ENCODE data around the gene SELENOP. TPM values are rescaled to one million over a fixed set of nuclear protein-coding genes. Genes with fewer than 3 reads are reported as not detected.

Gene SELENOP, protein sequence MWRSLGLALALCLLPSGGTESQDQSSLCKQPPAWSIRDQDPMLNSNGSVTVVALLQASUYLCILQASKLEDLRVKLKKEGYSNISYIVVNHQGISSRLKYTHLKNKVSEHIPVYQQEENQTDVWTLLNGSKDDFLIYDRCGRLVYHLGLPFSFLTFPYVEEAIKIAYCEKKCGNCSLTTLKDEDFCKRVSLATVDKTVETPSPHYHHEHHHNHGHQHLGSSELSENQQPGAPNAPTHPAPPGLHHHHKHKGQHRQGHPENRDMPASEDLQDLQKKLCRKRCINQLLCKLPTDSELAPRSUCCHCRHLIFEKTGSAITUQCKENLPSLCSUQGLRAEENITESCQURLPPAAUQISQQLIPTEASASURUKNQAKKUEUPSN
- 100 to 1,000 TPM; 206 to 286 (median 238) TPM for total RNA-seq

DNA sequence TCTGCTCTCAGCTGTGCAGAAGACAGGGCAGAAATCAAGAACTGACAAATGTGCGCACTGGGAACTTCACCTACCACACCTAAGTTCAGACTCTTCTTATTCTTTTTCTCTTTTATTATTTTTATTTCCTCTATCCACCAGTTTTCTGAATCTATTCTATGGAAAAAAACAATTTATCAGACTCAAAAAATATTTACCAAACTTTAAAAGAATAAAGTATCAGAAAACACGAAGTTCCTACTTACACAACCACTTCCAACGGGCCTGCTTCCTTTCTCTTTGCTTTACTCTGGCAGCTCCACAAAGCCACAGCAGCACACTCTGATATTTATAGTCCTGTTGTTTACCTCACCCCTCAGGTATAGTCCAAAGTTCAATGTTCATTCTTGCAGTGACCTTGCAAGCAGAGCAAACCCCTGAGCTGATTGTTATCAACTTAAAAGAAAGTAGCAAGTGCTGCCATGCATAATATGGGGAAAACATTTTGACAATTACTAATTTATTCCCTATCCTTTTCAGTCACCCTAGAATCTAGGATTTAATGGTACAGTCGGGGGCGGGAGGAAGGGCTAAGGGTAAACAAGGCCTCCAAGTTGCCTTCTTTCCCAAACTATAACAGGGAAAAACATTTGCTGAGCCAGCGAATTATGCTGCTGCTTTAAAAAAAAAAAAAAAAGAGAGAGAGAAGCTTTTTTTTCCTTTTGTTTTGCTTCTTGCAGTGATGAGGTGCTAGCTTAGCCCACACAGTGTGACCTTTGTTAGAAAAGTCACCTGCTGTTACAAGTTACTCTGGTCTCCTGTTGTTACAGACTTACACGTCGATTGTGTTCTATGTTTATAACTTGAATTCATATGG lies at the start of gene SELENOP:
TSS of gene SELENOP (minus strand) at position 302 of the 856 bp plus-strand sequence. CDS start 3,539 bp downstream, outside the sequence.
- Histone ChIP-seq H3K36me3 (peaks cover 4% of the 10 kb centered on the region), H3K27me3 (no peaks in the 10 kb centered on the region), H3K9me3 (no peaks in the 10 kb centered on the region), H3K4me1 (peaks cover 36% of the 10 kb centered on the region), H3K27ac (peak within 1 kb of the TSS; percentile 82), H3K4me3 (peak within 1 kb of the TSS; percentile 53)
- DNase-seq (ENCODE audit: low spot score in 2 of 2), result no peak
- TF ChIP-seq POLR2AphosphoS5 (IDR thresholded peaks at IDR 0.05) (peak in 2 of 3 donors; percentile 70 to 80), EP300 (IDR thresholded peaks at IDR 0.05) (no peak), POLR2A (IDR thresholded peaks at IDR 0.05) (peak in 1 of 2 donors; percentile 88)
- TF ChIP-seq, protein P1, sequence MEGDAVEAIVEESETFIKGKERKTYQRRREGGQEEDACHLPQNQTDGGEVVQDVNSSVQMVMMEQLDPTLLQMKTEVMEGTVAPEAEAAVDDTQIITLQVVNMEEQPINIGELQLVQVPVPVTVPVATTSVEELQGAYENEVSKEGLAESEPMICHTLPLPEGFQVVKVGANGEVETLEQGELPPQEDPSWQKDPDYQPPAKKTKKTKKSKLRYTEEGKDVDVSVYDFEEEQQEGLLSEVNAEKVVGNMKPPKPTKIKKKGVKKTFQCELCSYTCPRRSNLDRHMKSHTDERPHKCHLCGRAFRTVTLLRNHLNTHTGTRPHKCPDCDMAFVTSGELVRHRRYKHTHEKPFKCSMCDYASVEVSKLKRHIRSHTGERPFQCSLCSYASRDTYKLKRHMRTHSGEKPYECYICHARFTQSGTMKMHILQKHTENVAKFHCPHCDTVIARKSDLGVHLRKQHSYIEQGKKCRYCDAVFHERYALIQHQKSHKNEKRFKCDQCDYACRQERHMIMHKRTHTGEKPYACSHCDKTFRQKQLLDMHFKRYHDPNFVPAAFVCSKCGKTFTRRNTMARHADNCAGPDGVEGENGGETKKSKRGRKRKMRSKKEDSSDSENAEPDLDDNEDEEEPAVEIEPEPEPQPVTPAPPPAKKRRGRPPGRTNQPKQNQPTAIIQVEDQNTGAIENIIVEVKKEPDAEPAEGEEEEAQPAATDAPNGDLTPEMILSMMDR (IDR thresholded peaks at IDR 0.05), result no peak
- 6% methylated on average over 8 of the region's 8 CpGs for WGBS

DNA sequence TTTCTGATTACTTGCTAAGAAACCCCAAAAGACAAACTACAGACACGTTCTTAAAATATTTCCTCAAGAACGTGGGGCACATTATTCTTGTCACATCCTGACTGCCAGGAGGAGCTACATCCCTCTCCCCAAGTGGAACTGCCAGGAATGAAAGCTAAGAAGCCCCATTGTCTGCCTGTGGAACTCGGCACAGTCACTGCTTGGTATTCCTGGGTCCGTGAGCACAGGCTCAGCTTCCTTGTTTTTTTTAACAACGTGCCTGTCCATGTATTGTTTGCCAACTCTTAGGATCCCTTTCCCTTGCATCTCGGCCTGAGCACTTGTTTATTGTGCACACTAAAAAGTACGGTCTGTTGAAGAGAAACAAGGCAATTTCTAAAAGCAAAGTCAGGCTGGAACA lies 47.0 kb upstream of the SELENOP start:
- Histone ChIP-seq H3K4me1 (peaks cover 29% of the 10 kb centered on the region), H3K36me3 (no peaks in the 10 kb centered on the region), H3K4me3 (no peak overlapping the region), H3K9me3 (no peaks in the 10 kb centered on the region), H3K27ac (peak overlapping the region; percentile 77), H3K27me3 (no peaks in the 10 kb centered on the region)
- 26% methylated on average over 7 of the region's 7 CpGs for WGBS
- DNase-seq (ENCODE audit: low spot score in 2 of 2), result no peak
- TF ChIP-seq POLR2A (IDR thresholded peaks at IDR 0.05), result no peak
- TF ChIP-seq, protein P1 (IDR thresholded peaks at IDR 0.05), result no peak
- no peak for TF ChIP-seq POLR2AphosphoS5 (IDR thresholded peaks at IDR 0.05)
- no peak for TF ChIP-seq EP300 (IDR thresholded peaks at IDR 0.05)

DNA sequence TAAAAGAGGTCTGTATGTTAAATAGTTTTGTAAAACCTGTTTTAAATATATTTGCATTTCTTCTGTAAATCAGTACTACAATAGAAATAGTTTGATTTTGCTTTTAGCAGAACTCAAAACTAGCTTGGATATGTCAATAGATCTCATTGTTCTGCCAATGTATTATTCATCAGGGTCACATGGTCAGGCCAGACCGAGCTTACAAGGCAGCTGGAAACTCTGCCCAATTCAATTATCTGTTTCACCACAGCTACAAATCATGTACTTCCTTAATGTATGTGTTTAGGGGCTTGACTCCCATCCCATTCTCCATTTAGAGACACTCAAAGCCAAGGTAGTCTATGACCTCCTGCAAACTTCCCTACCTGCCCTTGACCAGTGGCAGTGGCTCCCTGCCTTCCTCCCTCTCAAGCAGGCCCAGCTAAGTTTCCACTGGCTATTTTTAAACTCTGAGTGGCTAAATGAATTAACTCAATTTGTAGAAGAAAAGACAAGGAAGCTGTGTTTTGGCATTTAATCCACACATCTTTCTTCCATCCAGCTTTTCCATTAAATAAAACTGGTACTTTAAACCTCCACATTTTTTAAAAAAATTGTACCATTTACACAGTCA lies 46.4 kb upstream of the SELENOP start:
- DNase-seq (ENCODE audit: low spot score in 2 of 2), result no peak
- Histone ChIP-seq H3K27me3 (no peaks in the 10 kb centered on the region), H3K4me3 (no peak overlapping the region), H3K9me3 (no peaks in the 10 kb centered on the region), H3K36me3 (no peaks in the 10 kb centered on the region), H3K27ac (peak overlapping the region; percentile 77), H3K4me1 (peaks cover 30% of the 10 kb centered on the region)
- TF ChIP-seq POLR2A (IDR thresholded peaks at IDR 0.05) (no peak), EP300 (IDR thresholded peaks at IDR 0.05) (no peak), POLR2AphosphoS5 (IDR thresholded peaks at IDR 0.05) (no peak)
- TF ChIP-seq, protein P1 (IDR thresholded peaks at IDR 0.05), result no peak
- 7% methylated on average over 1 of the region's 1 CpG for WGBS

DNA sequence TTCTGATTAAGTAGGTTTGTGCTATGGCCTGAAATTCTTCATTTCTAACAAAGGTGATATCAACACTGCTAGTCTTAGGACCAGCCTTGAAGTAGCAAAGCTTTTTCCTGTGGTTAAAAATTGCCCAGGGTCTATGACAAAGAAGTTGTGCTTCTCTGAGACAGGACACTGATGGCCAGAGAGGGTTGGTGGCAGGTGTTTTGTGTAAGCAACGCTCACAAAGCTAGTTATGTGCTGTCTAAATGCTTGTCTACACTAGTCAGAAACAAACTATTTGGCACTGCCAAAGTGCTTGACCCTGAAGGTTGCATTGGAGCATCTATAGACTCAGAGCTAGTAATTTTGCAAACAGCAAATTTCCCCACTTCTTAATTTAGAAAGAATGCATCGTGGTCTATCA lies 44.1 kb upstream of the SELENOP start:
- no peak for DNase-seq (ENCODE audit: low spot score in 2 of 2)
- 78% methylated on average over 2 of the region's 2 CpGs for WGBS
- no peak overlapping the region for H3K27ac ChIP-seq
- H3K36me3 ChIP-seq, result no peaks in the 10 kb centered on the region
- H3K4me3 ChIP-seq, result no peak overlapping the region
- TF ChIP-seq EP300 (IDR thresholded peaks at IDR 0.05) (no peak), POLR2AphosphoS5 (IDR thresholded peaks at IDR 0.05) (no peak), POLR2A (IDR thresholded peaks at IDR 0.05) (no peak)
- TF ChIP-seq, protein P1 (IDR thresholded peaks at IDR 0.05), result no peak
- no peaks in the 10 kb centered on the region for H3K27me3 ChIP-seq
- H3K4me1 ChIP-seq, result peaks cover 30% of the 10 kb centered on the region
- no peaks in the 10 kb centered on the region for H3K9me3 ChIP-seq

All from suprapubic skin (tissue), 4 donors.